Measurements from ENCODE around the gene TLR7.

The TLR7 gene

GRCh38 chrX:12866451-12867377 is at the start of gene TLR7:
Gene TLR7, plus strand, starts transcription at chrX:12867072. Its CDS starts 507 bp downstream, at chrX:12867579.
- no peak for DNase-seq

- no peak for DNase-seq
Observed at GRCh38 chrX:12817528-12817927, 49.3 kb upstream of the TLR7 start.

GRCh38 chrX:12819222-12819621 is 47.6 kb upstream of the TLR7 start:
- DNase-seq: no peak

- no peak for DNase-seq
Observed at GRCh38 chrX:12820737-12821136, 46.1 kb upstream of the TLR7 start.

- no peak for DNase-seq
Observed at GRCh38 chrX:12824944-12825343, 41.9 kb upstream of the TLR7 start.

- DNase-seq: no peak
Observed at GRCh38 chrX:12825801-12826200, 41.1 kb upstream of the TLR7 start.

- DNase-seq: no peak
Observed at GRCh38 chrX:12843061-12843667, 23.7 kb upstream of the TLR7 start.

GRCh38 chrX:12843668-12844279 is 23.1 kb upstream of the TLR7 start:
- DNase-seq: no peak

GRCh38 chrX:12844319-12844718 is 22.6 kb upstream of the TLR7 start:
- DNase-seq: no peak

- peak in 1 of 2 donors; percentile 0 for DNase-seq
Observed at GRCh38 chrX:12865359-12865758, 1.5 kb upstream of the TLR7 start.

- no peak for DNase-seq
Observed at GRCh38 chrX:12867685-12868084, 813 bp downstream of the TLR7 start.

GRCh38 chrX:12868747-12869146 is 1.9 kb downstream of the TLR7 start:
- DNase-seq: no peak

- DNase-seq: no peak
Observed at GRCh38 chrX:12871257-12871656, 4.4 kb downstream of the TLR7 start.

- DNase-seq: no peak
Observed at GRCh38 chrX:12872741-12873140, 5.9 kb downstream of the TLR7 start.

GRCh38 chrX:12874581-12874980 is 7.7 kb downstream of the TLR7 start:
- DNase-seq: no peak

GRCh38 chrX:12877386-12877785 is 10.5 kb downstream of the TLR7 start:
- DNase-seq: no peak

GRCh38 chrX:12878536-12878935 is 11.7 kb downstream of the TLR7 start:
- no peak for DNase-seq

- DNase-seq: no peak
Observed at GRCh38 chrX:12881914-12882313, 15.0 kb downstream of the TLR7 start.

GRCh38 chrX:12885508-12885907 is 18.6 kb downstream of the TLR7 start:
- DNase-seq: no peak

- no peak for DNase-seq
Observed at GRCh38 chrX:12886545-12886944, 19.7 kb downstream of the TLR7 start.

GRCh38 chrX:12887141-12887540 is 20.3 kb downstream of the TLR7 start:
- no peak for DNase-seq

GRCh38 chrX:12887767-12888166 is 20.9 kb downstream of the TLR7 start:
- DNase-seq: no peak

GRCh38 chrX:12890467-12890866 is 23.6 kb downstream of the TLR7 start:
- no peak for DNase-seq

GRCh38 chrX:12891171-12891570 is 24.3 kb downstream of the TLR7 start:
- no peak for DNase-seq
